ENCODE results near the gene ABCA7.

The ABCA7 gene

DNA sequence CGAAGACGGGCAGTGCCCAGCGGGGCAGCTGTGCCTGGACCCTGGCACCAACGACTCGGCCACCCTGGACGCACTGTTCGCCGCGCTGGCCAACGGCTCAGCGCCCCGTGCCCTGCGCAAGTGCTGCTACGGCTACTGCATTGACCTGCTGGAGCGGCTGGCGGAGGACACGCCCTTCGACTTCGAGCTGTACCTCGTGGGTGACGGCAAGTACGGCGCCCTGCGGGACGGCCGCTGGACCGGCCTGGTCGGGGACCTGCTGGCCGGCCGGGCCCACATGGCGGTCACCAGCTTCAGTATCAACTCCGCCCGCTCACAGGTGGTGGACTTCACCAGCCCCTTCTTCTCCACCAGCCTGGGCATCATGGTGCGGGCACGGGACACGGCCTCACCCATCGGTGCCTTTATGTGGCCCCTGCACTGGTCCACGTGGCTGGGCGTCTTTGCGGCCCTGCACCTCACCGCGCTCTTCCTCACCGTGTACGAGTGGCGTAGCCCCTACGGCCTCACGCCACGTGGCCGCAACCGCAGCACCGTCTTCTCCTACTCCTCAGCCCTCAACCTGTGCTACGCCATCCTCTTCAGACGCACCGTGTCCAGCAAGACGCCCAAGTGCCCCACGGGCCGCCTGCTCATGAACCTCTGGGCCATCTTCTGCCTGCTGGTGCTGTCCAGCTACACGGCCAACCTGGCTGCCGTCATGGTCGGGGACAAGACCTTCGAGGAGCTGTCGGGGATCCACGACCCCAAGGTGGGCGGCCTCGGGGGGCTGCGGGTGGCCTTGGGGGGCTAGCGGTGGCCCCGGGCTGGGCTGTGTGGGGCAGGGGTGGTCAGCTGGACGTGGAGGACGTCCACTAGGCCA, 34.9 kb upstream of the ABCA7 start:
- TF ChIP-seq, protein P1, sequence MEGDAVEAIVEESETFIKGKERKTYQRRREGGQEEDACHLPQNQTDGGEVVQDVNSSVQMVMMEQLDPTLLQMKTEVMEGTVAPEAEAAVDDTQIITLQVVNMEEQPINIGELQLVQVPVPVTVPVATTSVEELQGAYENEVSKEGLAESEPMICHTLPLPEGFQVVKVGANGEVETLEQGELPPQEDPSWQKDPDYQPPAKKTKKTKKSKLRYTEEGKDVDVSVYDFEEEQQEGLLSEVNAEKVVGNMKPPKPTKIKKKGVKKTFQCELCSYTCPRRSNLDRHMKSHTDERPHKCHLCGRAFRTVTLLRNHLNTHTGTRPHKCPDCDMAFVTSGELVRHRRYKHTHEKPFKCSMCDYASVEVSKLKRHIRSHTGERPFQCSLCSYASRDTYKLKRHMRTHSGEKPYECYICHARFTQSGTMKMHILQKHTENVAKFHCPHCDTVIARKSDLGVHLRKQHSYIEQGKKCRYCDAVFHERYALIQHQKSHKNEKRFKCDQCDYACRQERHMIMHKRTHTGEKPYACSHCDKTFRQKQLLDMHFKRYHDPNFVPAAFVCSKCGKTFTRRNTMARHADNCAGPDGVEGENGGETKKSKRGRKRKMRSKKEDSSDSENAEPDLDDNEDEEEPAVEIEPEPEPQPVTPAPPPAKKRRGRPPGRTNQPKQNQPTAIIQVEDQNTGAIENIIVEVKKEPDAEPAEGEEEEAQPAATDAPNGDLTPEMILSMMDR (IDR thresholded peaks at IDR 0.05; ENCODE audit: low read depth, low read length) = no peak
- no peak for TF ChIP-seq EZH2phosphoT487 (IDR thresholded peaks at IDR 0.05; ENCODE audit: low read depth)
- H3K4me3 ChIP-seq (ENCODE audit: low read length) = no peak overlapping the region
- H3K79me2 ChIP-seq (ENCODE audit: low read length) = no peaks in the 10 kb centered on the region
- peaks cover 27% of the 10 kb centered on the region for H3K36me3 ChIP-seq (replicated peaks; ENCODE audit: low read depth, low read length)
- no peak overlapping the region for H3K9ac ChIP-seq (ENCODE audit: low read length)
- H3K27ac ChIP-seq (ENCODE audit: low read length) = no peak overlapping the region
- no peaks in the 10 kb centered on the region for H3K27me3 ChIP-seq (ENCODE audit: low read depth, low read length)
- H3K9me3 ChIP-seq (ENCODE audit: insufficient read depth, low read length) = no peaks in the 10 kb centered on the region
- H2AFZ ChIP-seq (ENCODE audit: low read depth, low read length) = no peak overlapping the region
- H3K4me2 ChIP-seq (ENCODE audit: low read length) = no peak overlapping the region
- H4K20me1 ChIP-seq (ENCODE audit: insufficient read depth, low read length) = peaks cover 8% of the 10 kb centered on the region; the same call in 1 of the 2 replicates
- peaks cover 3% of the 10 kb centered on the region for H3K4me1 ChIP-seq (ENCODE audit: low read length)

DNA sequence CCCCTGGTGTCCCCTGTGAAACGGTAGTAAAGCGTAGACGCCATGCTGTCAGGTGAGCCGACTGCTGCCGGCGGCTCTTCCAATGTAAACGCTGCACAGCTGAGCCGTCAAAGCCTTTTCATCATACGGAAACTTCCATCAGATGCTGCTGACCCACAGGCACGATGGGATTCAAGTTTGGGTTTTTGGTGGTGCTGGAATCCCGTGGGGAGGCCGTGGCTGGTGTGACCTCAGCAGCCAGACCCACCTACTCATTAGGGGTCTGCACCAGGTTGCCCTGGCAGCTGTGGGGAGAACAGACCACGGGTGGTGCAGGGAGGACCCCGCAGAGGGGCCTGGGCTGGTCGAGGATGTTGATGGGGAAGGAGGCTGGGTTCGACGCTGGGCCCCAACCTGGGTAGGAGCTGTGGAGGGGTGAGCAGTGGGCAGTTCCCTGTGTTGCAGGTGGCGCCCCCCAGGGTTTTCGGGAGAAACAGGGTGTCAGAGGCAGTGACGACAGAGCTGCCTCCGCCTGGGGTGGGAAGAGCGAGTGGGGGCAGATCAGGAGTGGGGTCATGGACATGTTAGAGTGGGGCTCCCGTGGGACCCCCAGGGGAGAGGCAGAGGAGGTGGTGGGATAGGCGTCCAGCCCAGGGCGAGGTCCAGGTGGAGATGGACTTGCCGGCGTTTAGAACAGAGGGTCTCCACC, 33.1 kb upstream of the ABCA7 start:
- no peak overlapping the region for H3K9ac ChIP-seq (ENCODE audit: low read length)
- H3K27me3 ChIP-seq (ENCODE audit: low read depth, low read length) = no peaks in the 10 kb centered on the region
- H3K4me2 ChIP-seq (ENCODE audit: low read length) = no peak overlapping the region
- peaks cover 40% of the 10 kb centered on the region for H3K36me3 ChIP-seq (replicated peaks; ENCODE audit: low read depth, low read length)
- no peak overlapping the region for H3K27ac ChIP-seq (ENCODE audit: low read length)
- no peaks in the 10 kb centered on the region; the same call in 1 of the 2 replicates for H3K79me2 ChIP-seq (ENCODE audit: low read length)
- H4K20me1 ChIP-seq (ENCODE audit: insufficient read depth, low read length) = peaks cover 8% of the 10 kb centered on the region; the same call in 1 of the 2 replicates
- H2AFZ ChIP-seq (ENCODE audit: low read depth, low read length) = no peak overlapping the region
- no peaks in the 10 kb centered on the region for H3K9me3 ChIP-seq (ENCODE audit: insufficient read depth, low read length)
- no peak overlapping the region for H3K4me3 ChIP-seq (ENCODE audit: low read length)
- H3K4me1 ChIP-seq (ENCODE audit: low read length) = no peaks in the 10 kb centered on the region
- TF ChIP-seq, protein P1 (IDR thresholded peaks at IDR 0.05; ENCODE audit: low read depth, low read length) = 0 out of 2 replicates have a peak, but pooled peaks have one; percentile 6
- no peak for TF ChIP-seq EZH2phosphoT487 (IDR thresholded peaks at IDR 0.05; ENCODE audit: low read depth)

DNA sequence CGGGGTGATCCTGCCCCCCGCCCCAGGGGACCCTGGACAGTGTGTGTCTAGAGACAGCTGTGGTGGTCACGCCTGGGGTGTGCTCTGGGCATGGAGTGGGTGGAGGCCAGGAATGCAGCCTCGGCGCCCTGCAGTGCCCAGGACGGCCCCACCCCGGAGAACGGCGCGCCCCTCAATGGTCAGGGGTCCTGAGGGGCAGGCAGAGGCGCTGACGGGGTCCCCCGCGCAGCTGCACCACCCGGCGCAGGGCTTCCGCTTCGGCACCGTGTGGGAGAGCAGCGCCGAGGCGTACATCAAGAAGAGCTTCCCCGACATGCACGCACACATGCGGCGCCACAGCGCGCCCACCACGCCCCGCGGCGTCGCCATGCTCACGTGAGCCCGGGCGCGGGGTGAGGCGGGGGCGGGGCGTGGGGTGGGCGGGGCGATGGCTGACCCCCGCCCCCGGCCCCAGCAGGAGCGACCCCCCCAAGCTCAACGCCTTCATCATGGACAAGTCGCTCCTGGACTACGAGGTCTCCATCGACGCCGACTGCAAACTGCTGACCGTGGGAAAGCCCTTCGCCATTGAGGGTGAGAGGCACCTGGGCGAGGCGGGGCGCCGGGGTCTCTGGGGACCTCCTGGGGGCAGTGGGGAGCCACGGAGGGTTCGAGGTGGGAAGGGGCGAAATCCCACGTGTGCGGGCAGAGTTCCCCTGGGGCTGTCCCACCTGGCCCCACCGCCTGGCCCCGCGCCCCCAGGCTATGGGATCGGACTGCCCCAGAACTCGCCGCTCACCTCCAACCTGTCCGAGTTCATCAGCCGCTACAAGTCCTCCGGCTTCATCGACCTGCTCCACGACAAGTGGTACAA, 32.3 kb upstream of the ABCA7 start:
- H3K4me2 ChIP-seq (ENCODE audit: low read length) = no peak overlapping the region
- H3K36me3 ChIP-seq (replicated peaks; ENCODE audit: low read depth, low read length) = peaks cover 46% of the 10 kb centered on the region
- H3K27me3 ChIP-seq (ENCODE audit: low read depth, low read length) = no peaks in the 10 kb centered on the region
- TF ChIP-seq EZH2phosphoT487 (IDR thresholded peaks at IDR 0.05; ENCODE audit: low read depth) = no peak
- TF ChIP-seq, protein P1 (IDR thresholded peaks at IDR 0.05; ENCODE audit: low read depth, low read length) = no peak
- no peak overlapping the region for H3K4me3 ChIP-seq (ENCODE audit: low read length)
- no peaks in the 10 kb centered on the region for H3K4me1 ChIP-seq (ENCODE audit: low read length)
- no peak overlapping the region for H3K9ac ChIP-seq (ENCODE audit: low read length)
- no peak overlapping the region for H2AFZ ChIP-seq (ENCODE audit: low read depth, low read length)
- H4K20me1 ChIP-seq (ENCODE audit: insufficient read depth, low read length) = peaks cover 8% of the 10 kb centered on the region; the same call in 1 of the 2 replicates
- no peaks in the 10 kb centered on the region for H3K9me3 ChIP-seq (ENCODE audit: insufficient read depth, low read length)
- no peak overlapping the region for H3K27ac ChIP-seq (ENCODE audit: low read length)
- H3K79me2 ChIP-seq (ENCODE audit: low read length) = no peaks in the 10 kb centered on the region; the same call in 1 of the 2 replicates

Measured in OCI-LY3 (cell line).